WTC11 (cell line): Measurements from ENCODE around the gene HS3ST3A1. TPM values are rescaled to one million over a fixed set of nuclear protein-coding genes. Genes with fewer than 3 reads are reported as not detected.

ENCODE experiments used
- ATAC-seq: fragments of 200-7000 bp; cut with Tn5 transposase; 2 replicates; pipeline ENCODE4 v1.10.0; 2021; ENCODE audit warnings: mild to moderate bottlenecking, moderate library complexity
- CTCF ChIA-PET: fragments of 300-600 bp; sonication (Branson Sonifier 250); formaldehyde crosslinking; loops from one replicate; lab custom pipeline; 2021; ENCODE audit warnings: antibody characterized with exemption; lab: Charles Lee
- POLR2A ChIA-PET: fragments of 350-600 bp; sonication (Branson Sonifier 250); formaldehyde crosslinking; loops from one replicate; lab custom pipeline; 2021; ENCODE audit warnings: antibody characterized with exemption; lab: Charles Lee
- DNase-seq: peaks from one replicate; pipeline ENCODE4 v3.0.0; 2021; ENCODE audit warnings: low spot score
- H3K27ac Mint-ChIP-seq: 2 replicates; pipeline ENCODE4 v1.8.0; 2021; ENCODE audit warnings: mixed read lengths
- H3K27me3 Mint-ChIP-seq: 2 replicates; pipeline ENCODE4 v1.8.0; 2021; ENCODE audit warnings: low read depth, mild to moderate bottlenecking, moderate library complexity, mixed read lengths
- H3K36me3 Mint-ChIP-seq: 2 replicates; pipeline ENCODE4 v1.8.0; 2021; ENCODE audit warnings: mixed read lengths
- H3K4me1 Mint-ChIP-seq: 2 replicates; pipeline ENCODE4 v1.8.0; 2022; ENCODE audit warnings: mixed read lengths
- H3K4me3 Mint-ChIP-seq: 2 replicates; pipeline ENCODE4 v1.8.0; 2021; ENCODE audit warnings: mild to moderate bottlenecking, moderate library complexity, mixed read lengths
- H3K9me3 Mint-ChIP-seq: 2 replicates; pipeline ENCODE4 v1.8.0; 2021; ENCODE audit warnings: mixed read lengths
- AFF4 ChIP-seq: sonication (generic); formaldehyde crosslinking; IDR thresholded peaks from 2 replicates; pipeline ENCODE4 v1.8.1; 2023; ENCODE audit warnings: mild to moderate bottlenecking, missing genetic modification reagents, borderline replicate concordance
- ARID4B ChIP-seq: sonication (generic); formaldehyde crosslinking; IDR thresholded peaks from 2 replicates; pipeline ENCODE4 v1.8.0; 2023; ENCODE audit warnings: missing genetic modification reagents, mild to moderate bottlenecking, borderline replicate concordance
- CDX4 ChIP-seq: fragments of 250-450 bp; sonication (Bioruptor Pico); IDR thresholded peaks from 2 replicates; pipeline ENCODE4 v1.9.0; 2021; ENCODE audit warnings: moderate library complexity, mild to moderate bottlenecking, inconsistent platforms, borderline replicate concordance
- EMX1 ChIP-seq: fragments of 250-450 bp; sonication (Bioruptor Pico); IDR thresholded peaks from 2 replicates; pipeline ENCODE4 v1.8.0; 2021; ENCODE audit warnings: mild to moderate bottlenecking
- HMGA2 ChIP-seq: fragments of 250-450 bp; sonication (Bioruptor Pico); IDR thresholded peaks from 2 replicates; pipeline ENCODE4 v1.4.0; 2021; ENCODE audit warnings: mild to moderate bottlenecking, moderate library complexity
- IRF2 ChIP-seq: sonication (generic); formaldehyde crosslinking; IDR thresholded peaks from 2 replicates; pipeline ENCODE4 v1.8.0; 2022; ENCODE audit warnings: low read depth, missing genetic modification reagents, borderline replicate concordance
- JAZF1 ChIP-seq: fragments of 250-450 bp; sonication (Bioruptor Pico); IDR thresholded peaks from 2 replicates; pipeline ENCODE4 v1.9.0; 2021; ENCODE audit warnings: moderate library complexity, mild to moderate bottlenecking, inconsistent platforms
- NR1H2 ChIP-seq: sonication (generic); formaldehyde crosslinking; IDR thresholded peaks from 2 replicates; pipeline ENCODE4 v1.9.0; 2021; ENCODE audit warnings: mild to moderate bottlenecking, moderate library complexity, missing genetic modification reagents
- SP1 ChIP-seq: sonication (generic); formaldehyde crosslinking; conservative IDR thresholded peaks from 2 replicates; pipeline ENCODE4 v1.8.1; 2022; ENCODE audit warnings: missing genetic modification reagents
- TEAD1 ChIP-seq: sonication (generic); formaldehyde crosslinking; IDR thresholded peaks from 2 replicates; pipeline ENCODE4 v1.8.0; 2022; ENCODE audit warnings: mild to moderate bottlenecking, missing genetic modification reagents
- ZBTB43 ChIP-seq: sonication (generic); formaldehyde crosslinking; IDR thresholded peaks from 2 replicates; pipeline ENCODE4 v1.8.1; 2023; ENCODE audit warnings: mild to moderate bottlenecking, missing genetic modification reagents
- ZMAT4 ChIP-seq: fragments of 250-450 bp; sonication (Bioruptor Pico); IDR thresholded peaks from 2 replicates; pipeline ENCODE4 v1.9.0; 2021; ENCODE audit warnings: mild to moderate bottlenecking
- ZNF138 ChIP-seq: sonication (generic); formaldehyde crosslinking; conservative IDR thresholded peaks from 2 replicates; pipeline ENCODE4 v1.8.1; 2022; ENCODE audit warnings: mild to moderate bottlenecking, moderate library complexity, missing genetic modification reagents
- ZNF232 ChIP-seq: sonication (generic); formaldehyde crosslinking; IDR thresholded peaks from 2 replicates; pipeline ENCODE4 v1.8.0; 2022; ENCODE audit warnings: mild to moderate bottlenecking, missing genetic modification reagents
- ZNF416 ChIP-seq: fragments of 250-450 bp; sonication (Bioruptor Pico); IDR thresholded peaks from 2 replicates; pipeline ENCODE4 v1.9.0; 2021; ENCODE audit warnings: mild to moderate bottlenecking, inconsistent platforms
- ZNF423 ChIP-seq: fragments of 250-450 bp; sonication (Bioruptor Pico); IDR thresholded peaks from 2 replicates; pipeline ENCODE4 v2.1.2; 2022; ENCODE audit warnings: mild to moderate bottlenecking, moderate library complexity
- total RNA-seq: library from RNA; stranded (reverse); gene quantifications from 3 replicates; pipeline ENCODE4 v1.2.3, GENCODE V29; 2021
- TF ChIP-seq, protein P1 (sequence below): fragments of 250-450 bp; sonication (Bioruptor Pico); conservative IDR thresholded peaks from 2 replicates; pipeline ENCODE4 v1.9.0; 2021; ENCODE audit warnings: mild to moderate bottlenecking
- TF ChIP-seq, protein P2 (sequence below): sonication (generic); formaldehyde crosslinking; IDR thresholded peaks from 2 replicates; pipeline ENCODE4 v1.8.1; 2023; ENCODE audit warnings: mild to moderate bottlenecking, missing genetic modification reagents, moderate library complexity

The HS3ST3A1 gene
- total RNA-seq, 1 experiment from 2014 or later: 9.7 TPM

DNA sequence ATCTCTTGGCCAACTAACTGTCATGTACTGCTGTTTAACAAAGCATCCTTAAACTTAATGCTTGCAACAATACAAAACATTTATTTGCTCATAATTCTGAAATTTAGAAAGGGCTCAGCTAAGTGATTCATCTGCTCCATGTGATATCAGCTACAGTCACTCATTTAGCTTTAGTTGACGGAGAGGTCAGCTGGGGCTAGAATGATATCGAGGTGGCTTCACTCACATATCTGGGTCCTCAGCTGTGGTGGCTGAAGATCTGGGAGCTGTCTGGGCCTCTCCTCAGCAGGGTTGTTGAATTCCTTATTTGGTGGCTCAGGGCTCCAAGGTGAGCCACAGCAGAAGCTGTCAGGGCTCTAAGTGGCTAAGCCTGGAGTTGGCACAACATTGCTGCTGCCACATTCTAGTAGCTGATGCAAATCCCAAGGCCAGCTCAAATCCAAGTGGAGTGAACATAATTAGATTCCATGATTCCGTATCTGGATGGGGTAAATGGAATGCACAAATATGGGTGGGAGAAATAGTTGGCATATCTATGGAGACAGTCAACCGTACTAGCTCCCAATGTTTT lies 62.8 kb downstream of the HS3ST3A1 start:
- H3K36me3 Mint-ChIP-seq: peaks cover 32% of the 10 kb centered on the region
- no peak overlapping the region for H3K4me3 Mint-ChIP-seq
- H3K27me3 Mint-ChIP-seq: no peaks in the 10 kb centered on the region; the same call in 1 of the 2 replicates
- ATAC-seq: no peak
- ChIA-PET CTCF (no interaction called here), POLR2A (no interaction called here)
- H3K9me3 Mint-ChIP-seq: peaks cover 26% of the 10 kb centered on the region
- TF ChIP-seq ARID4B: no peak
- TF ChIP-seq AFF4 (CRISPR knock-in tag): no peak
- TF ChIP-seq ZNF423 (CRISPR knock-in tag): no peak
- no peak for TF ChIP-seq ZNF232 (CRISPR knock-in tag)
- TF ChIP-seq, protein P1, sequence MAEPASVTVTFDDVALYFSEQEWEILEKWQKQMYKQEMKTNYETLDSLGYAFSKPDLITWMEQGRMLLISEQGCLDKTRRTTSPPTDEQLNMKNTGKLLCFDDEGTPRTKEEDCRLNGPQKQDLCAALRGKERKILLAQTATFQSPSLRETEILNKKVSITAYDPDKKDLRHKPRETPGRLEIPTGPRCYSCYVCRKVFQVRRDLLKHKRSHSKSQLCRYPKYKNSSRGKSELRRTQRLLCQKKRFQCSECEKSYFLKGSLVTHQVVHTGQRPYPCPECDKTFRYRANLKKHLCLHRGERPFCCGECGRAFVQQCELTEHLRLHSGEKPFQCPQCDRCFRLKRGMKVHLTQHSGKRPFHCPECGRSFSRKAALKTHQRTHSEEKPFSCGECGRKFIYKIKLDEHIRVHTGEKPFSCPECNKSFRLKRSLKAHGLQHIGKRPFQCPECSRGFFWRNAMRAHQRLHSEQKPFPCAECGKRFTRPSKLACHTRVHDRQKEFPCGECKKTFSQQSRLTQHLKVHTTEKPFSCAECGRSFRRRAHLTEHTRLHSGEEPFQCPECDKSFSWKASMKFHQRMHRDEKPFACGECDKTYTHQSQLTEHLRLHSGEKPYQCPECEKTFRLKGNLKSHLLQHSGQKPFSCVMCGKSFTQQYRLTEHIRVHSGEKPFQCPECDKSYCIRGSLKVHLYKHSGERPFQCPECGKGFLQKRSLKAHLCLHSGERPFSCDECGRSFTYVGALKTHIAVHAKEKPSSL (CRISPR knock-in tag): no peak
- TF ChIP-seq SP1 (CRISPR knock-in tag): no peak
- no peak for TF ChIP-seq HMGA2 (CRISPR knock-in tag)
- TF ChIP-seq, protein P2, sequence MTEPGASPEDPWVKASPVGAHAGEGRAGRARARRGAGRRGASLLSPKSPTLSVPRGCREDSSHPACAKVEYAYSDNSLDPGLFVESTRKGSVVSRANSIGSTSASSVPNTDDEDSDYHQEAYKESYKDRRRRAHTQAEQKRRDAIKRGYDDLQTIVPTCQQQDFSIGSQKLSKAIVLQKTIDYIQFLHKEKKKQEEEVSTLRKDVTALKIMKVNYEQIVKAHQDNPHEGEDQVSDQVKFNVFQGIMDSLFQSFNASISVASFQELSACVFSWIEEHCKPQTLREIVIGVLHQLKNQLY: no peak
- no peak for TF ChIP-seq ZNF138
- no peak for TF ChIP-seq NR1H2 (CRISPR knock-in tag)
- no peak for TF ChIP-seq ZNF416 (CRISPR knock-in tag)
- no peak overlapping the region for H3K27ac Mint-ChIP-seq
- peaks cover 10% of the 10 kb centered on the region for H3K4me1 Mint-ChIP-seq
- no peak for DNase-seq

GRCh38 chr17:13537871-13538643 lies 63.7 kb downstream of the HS3ST3A1 start:
- no peaks in the 10 kb centered on the region; the same call in 1 of the 2 replicates for H3K27me3 Mint-ChIP-seq
- no peak overlapping the region for H3K4me3 Mint-ChIP-seq
- ChIA-PET CTCF (no interaction called here), POLR2A (no interaction called here)
- no peak for TF ChIP-seq EMX1
- no peak for TF ChIP-seq ZBTB43 (CRISPR knock-in tag)
- TF ChIP-seq JAZF1 (CRISPR knock-in tag): no peak
- no peak for TF ChIP-seq IRF2 (CRISPR knock-in tag)
- no peak for TF ChIP-seq TEAD1
- no peak for TF ChIP-seq CDX4 (CRISPR knock-in tag)
- TF ChIP-seq ZMAT4 (CRISPR knock-in tag): no peak
- no peak for TF ChIP-seq ZNF423 (CRISPR knock-in tag)
- no peak for ATAC-seq
- peaks cover 24% of the 10 kb centered on the region for H3K9me3 Mint-ChIP-seq
- peaks cover 33% of the 10 kb centered on the region for H3K36me3 Mint-ChIP-seq
- peaks cover 8% of the 10 kb centered on the region for H3K4me1 Mint-ChIP-seq
- no peak for DNase-seq
- H3K27ac Mint-ChIP-seq: no peak overlapping the region
